ENCODE data around the gene BEND5. TPM values are rescaled to one million over a fixed set of nuclear protein-coding genes. Genes with fewer than 3 reads are reported as not detected.

BEND5 gene
- total and polyA plus RNA-seq, 2 of the 13 experiments (the other 11 are each of a cell fraction or from before 2014, with no cell fraction given) = 0.11 TPM; not detected in 1

GRCh38 chr1:48741380-48741779 is 35.3 kb downstream of the BEND5 start:
- Histone ChIP-seq H3K4me1 (ENCODE audit: insufficient read depth, low read length) (peaks cover 33% of the 10 kb centered on the region), H3K4me3 (replicated peaks in 1 of 3; ENCODE audit: insufficient read depth in 1 of 3, low read depth in 2 of 3, low read length in 3 of 3) (no peak overlapping the region), H2AFZ (ENCODE audit: low read length) (no peak overlapping the region), H3K27me3 (ENCODE audit: control insufficient read depth in 1 of 2, insufficient read depth in 2 of 2, low read length in 2 of 2) (no peaks in the 10 kb centered on the region), H4K20me1 (ENCODE audit: insufficient read depth, low read length) (no peaks in the 10 kb centered on the region), H3K4me2 (ENCODE audit: low read depth, low read length) (no peak overlapping the region), H3K9ac (ENCODE audit: insufficient read depth, low read depth, low read length) (no peak overlapping the region), H3K27ac (ENCODE audit: extremely low read length, insufficient read depth, low read length) (no peak overlapping the region), H3K9me3 (ENCODE audit: low read length) (no peaks in the 10 kb centered on the region), H3K36me3 (replicated peaks in 1 of 2; ENCODE audit: control insufficient read depth in 1 of 2, insufficient read depth in 2 of 2, low read length in 2 of 2) (no peaks in the 10 kb centered on the region), H3K79me2 (ENCODE audit: insufficient read depth, low read length) (no peaks in the 10 kb centered on the region)
- TF ChIP-seq GMEB2 (CRISPR knock-in tag; IDR thresholded peaks at IDR 0.05; ENCODE audit: low read depth) = no peak
- TF ChIP-seq ZNF446 (CRISPR knock-in tag; IDR thresholded peaks at IDR 0.05) = no peak
- TF ChIP-seq PHF5A (CRISPR knock-in tag; IDR thresholded peaks at IDR 0.05; ENCODE audit: low read depth, unreplicated experiment) = no peak
- no peak for TF ChIP-seq ZFX (CRISPR knock-in tag; IDR thresholded peaks at IDR 0.05; ENCODE audit: low read depth)
- TF ChIP-seq ZNF280D (CRISPR knock-in tag; IDR thresholded peaks at IDR 0.05) = no peak
- no peak for TF ChIP-seq KLF15 (CRISPR knock-in tag; IDR thresholded peaks at IDR 0.05; ENCODE audit: borderline replicate concordance)
- no peak for TF ChIP-seq HNRNPLL (IDR thresholded peaks at IDR 0.05; ENCODE audit: low read depth, low read length, poor library complexity, severe bottlenecking)
- no peak for TF ChIP-seq NKX3-1 (CRISPR knock-in tag; IDR thresholded peaks at IDR 0.05)
- TF ChIP-seq SMARCC2 (IDR thresholded peaks at IDR 0.05) = no peak
- TF ChIP-seq NR2C2 (CRISPR knock-in tag; IDR thresholded peaks at IDR 0.05; ENCODE audit: borderline replicate concordance) = no peak
- TF ChIP-seq ZNF205 (CRISPR knock-in tag; IDR thresholded peaks at IDR 0.05) = no peak
- TF ChIP-seq HMG20A (CRISPR knock-in tag; IDR thresholded peaks at IDR 0.05; ENCODE audit: borderline replicate concordance) = no peak
- no peak for TF ChIP-seq ATM (IDR thresholded peaks at IDR 0.05; ENCODE audit: borderline replicate concordance)
- no peak for TF ChIP-seq GABPA (IDR thresholded peaks at IDR 0.05; ENCODE audit: low read depth, low read length)
- no peak for TF ChIP-seq GABPA (CRISPR knock-in tag; IDR thresholded peaks at IDR 0.05; ENCODE audit: low read depth)
- TF ChIP-seq ZMYM4 (CRISPR knock-in tag; IDR thresholded peaks at IDR 0.05) = no peak
- no TSS peak for BruUV-seq (replicated peaks)
- DNase-seq (ENCODE audit: low spot score) (no peak), ATAC-seq (no peak), FAIRE-seq (no peak)
- in situ Hi-C loops (cut with HindIII; ENCODE audit: extremely low pct_ligation_motif_present, low pct_unique_long_range_greater_than_20kb) = no loop called here
- WGBS (ENCODE audit: low lambda C conversion rate) = 51% methylated on average over 7 of the region's 7 CpGs
- intact Hi-C loops (cut with micrococcal nuclease; ENCODE audit: unreplicated experiment) = no loop called here
- CTCF ChIA-PET (ENCODE audit: low intra/inter-chr PET ratio, low total read pairs) = no interaction called here
- POLR2A ChIA-PET = no interaction called here

All from HepG2 (cell line).